HG03457 (cell line): ENCODE data around the gene ACTL6B.
"Not testable (repeated sequence)": the region's sequence is repeated elsewhere in the genome, so short reads cannot be mapped to it uniquely, and the experiment has no call there.

Source experiments
- ATAC-seq: cut with Tn5 transposase; IDR thresholded peaks from one replicate; pipeline ENCODE4 v1.9.1; 2021; ENCODE audit warnings: moderate number of reproducible peaks; ENCODE audit not compliant: unreplicated experiment

ACTL6B gene

DNA sequence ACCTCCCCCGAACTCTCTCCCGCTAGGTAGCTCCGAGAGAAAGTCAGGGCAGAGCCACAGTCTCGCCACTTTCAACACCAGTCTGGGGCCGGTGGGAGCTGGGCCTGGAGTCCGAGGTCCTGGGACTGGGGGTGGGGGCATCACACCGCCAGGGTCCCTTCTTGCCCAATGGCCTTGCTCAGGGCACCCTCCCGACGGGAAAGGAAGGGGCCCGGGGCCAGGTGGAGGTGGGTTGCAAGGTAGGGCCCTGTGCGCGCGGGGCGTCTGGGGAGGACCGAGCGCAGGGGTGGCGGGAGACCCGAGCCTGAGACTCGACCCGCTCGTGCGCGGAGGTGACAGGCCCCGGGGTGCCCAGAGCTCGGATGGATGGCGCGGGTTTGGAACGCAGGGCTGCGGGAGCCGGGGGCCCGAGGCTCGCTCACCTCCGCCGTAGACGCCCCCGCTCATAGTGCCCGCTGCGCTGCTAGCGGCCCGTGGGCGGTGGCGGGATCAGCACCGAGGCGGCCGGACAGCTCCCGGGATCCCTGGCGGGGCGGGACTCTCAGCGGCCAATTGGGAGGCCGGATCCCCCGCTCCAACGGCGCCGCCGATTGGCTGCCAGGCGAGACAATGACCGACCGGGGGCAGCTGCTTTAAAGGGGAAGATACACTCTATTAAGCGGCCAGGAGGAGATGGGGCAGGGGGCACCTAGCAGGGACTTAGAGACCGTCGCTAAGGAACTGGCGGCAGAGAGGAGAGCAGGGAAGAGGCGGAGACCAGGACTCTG is at the start of gene ACTL6B:
TSS of gene ACTL6B (minus strand) at position 541 of the 767 bp plus-strand sequence. CDS start at position 447, 94 bp downstream.
- ATAC-seq: no peak

- peak; percentile 38 for ATAC-seq
These were observed 49.1 kb upstream of the ACTL6B start for GRCh38 chr7:100705320-100705752.

DNA sequence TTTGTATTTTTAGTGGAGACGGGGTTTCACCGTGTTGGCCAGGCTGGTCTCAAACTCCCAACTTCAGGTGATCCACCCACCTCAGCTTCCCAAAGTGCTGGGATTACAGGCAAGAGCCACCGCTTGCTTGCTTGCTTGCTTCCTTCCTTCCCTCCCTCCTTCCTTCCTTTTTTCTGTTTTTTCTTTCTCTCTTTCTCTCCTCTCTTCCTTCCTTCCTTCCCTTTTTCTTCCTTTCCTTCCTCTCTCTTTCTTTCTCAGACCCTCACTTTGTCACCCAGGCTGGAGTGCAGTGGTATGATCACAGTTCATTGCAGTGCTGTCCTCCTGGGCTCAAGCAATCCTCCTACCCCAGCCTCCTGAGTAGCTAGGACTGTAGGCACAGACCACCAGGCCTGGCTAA is 44.8 kb upstream of the ACTL6B start:
- not testable (repeated sequence) for ATAC-seq

DNA sequence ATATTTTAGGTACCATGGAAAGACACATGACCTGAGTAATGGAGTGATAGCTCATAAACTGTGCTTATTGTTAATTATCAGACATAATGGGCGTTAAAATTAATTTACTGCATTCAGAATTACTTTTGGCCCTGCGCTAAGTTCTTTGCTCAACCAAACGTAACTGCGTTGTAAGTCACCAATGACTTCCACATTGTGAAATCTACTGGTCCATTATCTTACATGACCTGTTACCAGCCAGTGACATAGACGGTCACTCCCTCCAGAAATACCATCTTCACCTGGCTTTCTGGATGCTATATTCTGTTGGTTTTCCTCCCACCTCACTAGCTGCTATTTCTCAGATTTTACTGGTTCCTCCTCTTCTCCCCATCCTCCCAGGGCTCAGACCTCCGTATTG is 42.8 kb upstream of the ACTL6B start:
- ATAC-seq: no peak

GRCh38 chr7:100696123-100696521 is 39.9 kb upstream of the ACTL6B start:
- no peak for ATAC-seq

GRCh38 chr7:100694098-100694745 is 38.0 kb upstream of the ACTL6B start, which contains the start of gene GIGYF1:
Gene GIGYF1 (minus strand): TSS chr7:100694250. CDS start chr7:100688238, 6,012 bp downstream.
- no peak for ATAC-seq

DNA sequence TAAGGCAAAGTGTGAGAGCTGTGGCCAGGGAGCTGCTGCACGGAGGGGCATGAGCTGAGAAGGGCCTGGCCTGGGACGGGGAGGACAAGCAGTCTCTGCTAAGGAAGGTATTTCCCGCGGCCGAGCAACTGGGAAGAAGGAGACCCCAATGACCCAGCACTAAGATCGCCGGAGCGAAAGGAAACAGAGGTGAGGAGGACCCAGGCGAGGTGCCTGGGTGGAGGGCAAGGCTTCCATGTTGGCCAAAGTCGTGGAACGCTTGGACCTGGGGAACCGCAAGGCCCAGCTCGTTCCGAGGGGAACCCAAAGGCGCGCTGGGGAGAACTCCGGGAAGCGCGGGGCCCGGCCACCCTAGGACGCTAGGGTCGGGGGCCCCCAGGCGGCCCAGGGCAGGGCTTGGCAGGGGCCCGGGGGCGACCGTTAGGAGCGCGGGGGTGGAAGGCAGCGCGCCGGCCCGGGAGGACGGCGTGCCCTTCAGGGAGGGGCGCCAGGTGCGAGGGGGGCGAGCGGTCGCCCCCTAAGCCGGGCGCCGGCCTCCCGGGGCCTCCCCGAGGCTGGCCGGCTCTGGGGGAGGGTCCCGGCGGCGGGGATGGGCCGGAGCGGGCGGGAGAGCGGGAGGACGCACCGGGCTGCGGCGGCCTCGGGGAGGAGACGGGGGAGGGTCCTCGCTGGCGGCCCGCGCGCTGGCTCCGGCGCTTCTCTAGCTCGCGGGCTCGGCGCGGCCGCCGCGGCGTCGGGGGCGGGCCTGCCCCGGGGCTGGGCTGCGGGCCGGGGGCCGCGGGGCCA is 37.3 kb upstream of the ACTL6B start:
- ATAC-seq: no peak

GRCh38 chr7:100692578-100692961 is 36.3 kb upstream of the ACTL6B start:
- no peak for ATAC-seq

GRCh38 chr7:100691676-100692577 is 35.7 kb upstream of the ACTL6B start:
- ATAC-seq: no peak

DNA sequence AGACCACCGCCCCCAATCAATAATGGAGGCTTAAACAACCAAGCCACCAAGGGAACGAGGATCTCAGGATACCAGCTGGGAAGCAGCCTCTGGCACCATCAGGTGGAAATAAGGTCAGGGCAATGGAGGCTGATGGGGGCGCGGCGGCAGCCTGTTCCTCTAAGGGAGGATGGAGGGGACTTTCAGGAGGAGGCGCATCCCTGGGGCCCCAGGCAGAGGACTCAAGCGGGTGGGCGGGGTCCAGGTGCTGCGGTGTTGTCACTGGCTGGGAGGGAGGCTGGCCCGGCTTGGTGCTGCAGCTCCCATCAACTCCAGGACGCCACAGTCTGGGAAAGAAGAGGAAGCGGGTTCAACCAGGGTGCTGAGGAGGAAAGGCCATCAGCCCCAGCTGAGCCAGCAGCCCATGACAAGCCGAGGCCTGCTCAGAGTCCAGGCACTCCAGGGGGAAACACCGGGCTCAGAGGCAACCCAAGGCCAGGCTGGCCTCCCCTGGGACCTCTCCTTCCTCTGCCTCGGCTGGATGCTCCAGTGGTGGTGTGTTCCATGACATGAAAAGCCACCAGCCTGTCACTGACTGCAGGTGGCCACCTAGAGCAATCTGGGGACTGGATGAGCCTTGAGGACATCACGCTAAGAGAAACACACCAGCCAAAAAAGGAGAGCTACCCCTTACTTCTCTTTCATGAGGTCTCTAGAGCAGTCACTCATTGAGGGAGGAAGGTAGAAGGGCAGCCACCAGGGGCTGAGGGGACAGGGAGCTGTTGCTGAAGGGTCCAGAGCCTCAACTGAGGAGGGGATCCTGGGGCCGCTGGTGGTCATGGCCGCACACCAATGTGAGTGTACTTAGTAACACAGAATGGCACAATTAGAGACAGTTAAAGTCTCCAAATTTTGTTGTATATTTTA is 33.2 kb upstream of the ACTL6B start:
- ATAC-seq: no peak

DNA sequence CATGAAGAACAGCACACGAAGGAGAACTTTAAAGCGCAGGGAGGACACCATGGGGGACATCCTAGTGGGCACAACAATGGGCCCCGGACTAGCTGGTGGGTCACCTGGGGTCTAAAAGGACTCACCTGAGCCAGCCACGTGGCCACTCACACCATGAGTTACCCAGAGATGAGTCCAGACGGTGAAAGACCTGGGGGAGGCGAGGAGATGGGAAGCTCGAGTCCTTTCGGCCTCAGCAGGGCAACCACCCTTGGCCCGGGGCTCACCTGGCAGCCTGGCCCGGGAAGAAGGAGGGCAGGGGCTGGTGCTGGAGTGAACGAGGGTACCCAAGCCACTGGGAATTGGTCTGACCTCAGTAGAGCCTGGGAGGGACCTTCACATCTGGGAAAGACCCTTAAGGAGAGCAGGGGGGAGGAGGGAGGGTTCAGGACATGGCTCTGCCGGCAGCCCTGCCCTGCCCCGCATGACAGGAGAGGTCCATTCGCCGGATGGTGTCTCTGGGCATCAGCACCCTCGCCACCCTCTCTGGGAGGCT is 32.1 kb upstream of the ACTL6B start:
- no peak for ATAC-seq

DNA sequence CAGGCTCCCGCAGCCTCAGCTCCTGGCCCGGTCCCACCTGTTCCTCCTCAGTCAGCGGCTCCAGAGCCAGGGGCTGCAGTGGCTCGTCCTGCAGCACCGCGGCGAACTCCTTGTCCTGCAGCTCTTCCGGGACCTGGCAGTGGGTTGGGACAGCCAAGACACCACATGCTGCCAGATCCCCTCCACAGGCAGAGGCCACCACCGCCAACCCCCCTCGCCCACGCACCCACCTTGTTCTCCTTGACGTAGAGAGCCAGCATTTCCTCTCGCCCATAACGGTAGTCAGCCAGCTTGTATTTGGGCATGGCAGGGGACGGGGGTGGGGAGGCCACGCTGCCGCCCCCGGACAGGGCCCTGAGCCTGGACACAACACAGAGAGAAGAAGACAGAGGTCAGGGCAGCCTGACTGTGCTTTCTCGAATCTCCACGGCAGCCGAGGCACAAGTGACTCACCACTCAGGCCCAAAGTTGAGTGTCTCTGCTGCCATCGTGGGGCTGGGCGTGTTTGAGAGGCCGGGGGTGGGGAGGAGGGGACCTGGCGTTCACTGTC is 31.6 kb upstream of the ACTL6B start:
- no peak for ATAC-seq

- ATAC-seq: no peak
These were observed 31.0 kb upstream of the ACTL6B start for GRCh38 chr7:100687261-100687660.

DNA sequence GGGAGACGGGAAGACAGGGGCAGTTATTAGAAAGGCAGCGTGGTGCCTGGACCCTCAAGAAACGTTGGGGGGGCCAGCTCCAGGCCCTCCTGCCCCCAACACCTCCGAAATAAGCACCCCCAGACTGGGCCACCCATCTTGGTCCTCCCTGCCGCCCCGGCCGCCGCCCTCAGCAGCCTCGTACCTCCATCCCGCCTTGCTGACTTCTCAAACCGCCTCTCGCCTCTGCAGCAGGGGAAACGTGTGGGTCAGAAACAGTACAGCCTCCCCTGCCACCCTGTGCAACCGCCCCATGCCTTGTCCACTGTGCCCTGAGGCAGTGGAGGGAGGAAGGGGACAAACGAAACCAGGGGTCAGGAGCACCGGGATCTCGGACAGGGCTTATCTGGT is 30.6 kb upstream of the ACTL6B start:
- ATAC-seq: no peak

DNA sequence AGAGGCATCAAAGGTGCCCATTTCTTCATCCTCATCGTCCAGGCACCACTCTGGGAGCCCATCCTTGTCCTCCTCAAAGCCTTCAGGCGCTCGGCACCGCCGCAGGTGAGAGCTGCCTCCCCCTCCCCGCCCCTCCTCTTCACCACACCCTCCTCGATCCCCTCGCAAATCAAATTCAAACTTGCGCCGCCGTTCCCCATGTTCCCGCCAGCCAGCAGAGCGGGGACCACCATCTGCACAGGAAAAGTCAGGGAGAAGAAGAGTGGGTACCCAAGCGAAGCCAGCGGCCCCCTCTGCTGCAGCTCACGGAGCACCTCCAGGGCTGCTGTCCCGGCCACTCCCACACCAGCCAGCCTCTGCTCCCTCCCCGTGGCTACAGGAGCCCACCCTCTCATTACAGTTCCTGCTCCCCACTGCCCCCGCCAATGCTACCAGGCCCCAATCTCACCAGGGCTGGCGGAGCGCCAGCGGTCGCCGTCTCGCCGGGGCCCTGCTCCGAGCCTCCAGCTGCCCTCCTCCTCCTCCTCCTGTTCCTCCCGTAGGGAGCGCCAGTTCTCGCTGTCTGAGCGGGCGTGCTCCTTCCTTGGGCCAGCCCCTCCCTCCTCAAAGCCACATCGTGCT is 30.1 kb upstream of the ACTL6B start:
- ATAC-seq: no peak

DNA sequence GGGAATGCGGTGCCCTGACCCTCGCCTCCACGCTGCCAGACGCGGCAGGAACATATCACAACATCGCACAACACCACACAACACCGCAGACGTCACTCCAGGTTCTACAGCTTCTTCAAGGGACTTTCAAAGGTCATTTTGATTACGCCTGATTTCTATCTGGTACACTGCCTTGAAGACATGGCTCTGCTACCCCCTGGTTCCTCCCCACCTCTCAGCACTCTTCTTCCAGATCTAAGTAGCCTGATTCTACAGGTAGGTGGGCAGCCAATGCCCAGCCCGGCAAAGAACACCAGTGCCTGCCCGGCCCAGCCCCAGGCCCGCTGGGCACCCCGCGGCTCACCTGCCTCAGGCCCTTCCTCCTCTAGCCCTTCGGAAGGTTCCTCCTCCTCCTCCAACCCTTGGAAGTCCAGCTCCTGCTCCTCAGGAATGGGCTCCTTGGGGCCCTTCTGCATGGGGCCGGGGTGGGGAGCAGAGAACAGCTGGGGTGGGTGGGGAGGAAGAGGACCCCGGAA is 29.4 kb upstream of the ACTL6B start:
- ATAC-seq: no peak

DNA sequence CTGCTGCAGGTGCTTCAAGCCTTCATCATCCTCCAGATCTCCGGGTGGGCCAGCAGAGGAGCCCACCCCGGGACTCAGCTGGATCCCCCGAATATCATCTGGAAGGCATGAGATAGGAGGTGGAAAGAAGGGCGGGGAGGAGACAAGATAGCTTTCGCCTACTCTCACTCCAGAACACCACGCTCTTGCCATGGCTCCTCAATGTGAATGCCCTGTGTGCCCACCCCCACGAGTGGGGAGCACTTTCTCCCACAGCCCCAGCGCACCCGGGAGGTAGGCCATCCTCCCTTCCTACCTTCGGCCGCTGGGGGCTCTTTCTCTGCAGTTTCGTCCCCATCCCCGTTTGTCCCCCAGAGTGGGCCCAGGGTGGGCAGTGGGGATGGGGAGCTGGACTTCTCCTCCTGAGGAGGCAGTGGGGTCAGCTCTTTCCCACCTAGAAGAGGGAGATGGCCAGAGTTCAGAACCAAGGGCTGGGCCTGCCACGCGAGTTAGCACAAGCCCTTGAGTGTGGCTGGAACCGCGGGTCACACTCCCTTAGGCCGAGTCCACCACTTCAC is 28.9 kb upstream of the ACTL6B start:
- no peak for ATAC-seq

- ATAC-seq: no peak
These were observed 28.3 kb upstream of the ACTL6B start for GRCh38 chr7:100684534-100685042.
